Activated T-cell treated with anti-CD3 and anti-CD28 coated beads for 1 hour (primary cell): Measurements from ENCODE around the gene FGFR3.

Source experiments
- DNase-seq: peaks from one replicate; pipeline ENCODE4 v3.0.0-alpha.2; 2020; ENCODE audit warnings: low read depth

FGFR3 gene

GRCh38 chr4:1788254-1788973 is 4.7 kb upstream of the FGFR3 start:
- no peak for DNase-seq

GRCh38 chr4:1789552-1789951 is 3.5 kb upstream of the FGFR3 start:
- DNase-seq: no peak

GRCh38 chr4:1790005-1790404 is 3.1 kb upstream of the FGFR3 start:
- no peak for DNase-seq

- DNase-seq: no peak
Measured at GRCh38 chr4:1792158-1792831, 798 bp upstream of the FGFR3 start.

GRCh38 chr4:1793496-1793840 is 375 bp downstream of the FGFR3 start:
- peak; percentile 19 for DNase-seq

GRCh38 chr4:1793940-1794808 is 1.1 kb downstream of the FGFR3 start:
- no peak for DNase-seq

- no peak for DNase-seq
Measured at GRCh38 chr4:1794809-1795298, 1.8 kb downstream of the FGFR3 start.

GRCh38 chr4:1795299-1796195 is 2.5 kb downstream of the FGFR3 start:
- no peak for DNase-seq

- DNase-seq: no peak
Measured at GRCh38 chr4:1796486-1797204, 3.6 kb downstream of the FGFR3 start.

- no peak for DNase-seq
Measured at GRCh38 chr4:1797298-1797860, 4.3 kb downstream of the FGFR3 start.

- DNase-seq: no peak
Measured at GRCh38 chr4:1797861-1798579, 4.9 kb downstream of the FGFR3 start.

- DNase-seq: no peak
Measured at GRCh38 chr4:1798580-1799386, 5.7 kb downstream of the FGFR3 start.

GRCh38 chr4:1799387-1800375 is 6.6 kb downstream of the FGFR3 start:
- DNase-seq: no peak

- DNase-seq: no peak
Measured at GRCh38 chr4:1800805-1801204, 7.7 kb downstream of the FGFR3 start.

- DNase-seq: no peak
Measured at GRCh38 chr4:1801286-1801958, 8.3 kb downstream of the FGFR3 start.

GRCh38 chr4:1802151-1802715 is 9.1 kb downstream of the FGFR3 start:
- DNase-seq: no peak
